ENCODE measurements around the gene DECR2. TPM values are rescaled to one million over a fixed set of nuclear protein-coding genes. Genes with fewer than 3 reads are reported as not detected.

DECR2 gene
- total and polyA plus RNA-seq, 2 of the 13 experiments (the other 11 are each of a cell fraction or from before 2014, with no cell fraction given): 36.3 to 44.6 TPM

- no peak for TF ChIP-seq SMAD9 (CRISPR knock-in tag; IDR thresholded peaks at IDR 0.05)
- TF ChIP-seq, protein P1, sequence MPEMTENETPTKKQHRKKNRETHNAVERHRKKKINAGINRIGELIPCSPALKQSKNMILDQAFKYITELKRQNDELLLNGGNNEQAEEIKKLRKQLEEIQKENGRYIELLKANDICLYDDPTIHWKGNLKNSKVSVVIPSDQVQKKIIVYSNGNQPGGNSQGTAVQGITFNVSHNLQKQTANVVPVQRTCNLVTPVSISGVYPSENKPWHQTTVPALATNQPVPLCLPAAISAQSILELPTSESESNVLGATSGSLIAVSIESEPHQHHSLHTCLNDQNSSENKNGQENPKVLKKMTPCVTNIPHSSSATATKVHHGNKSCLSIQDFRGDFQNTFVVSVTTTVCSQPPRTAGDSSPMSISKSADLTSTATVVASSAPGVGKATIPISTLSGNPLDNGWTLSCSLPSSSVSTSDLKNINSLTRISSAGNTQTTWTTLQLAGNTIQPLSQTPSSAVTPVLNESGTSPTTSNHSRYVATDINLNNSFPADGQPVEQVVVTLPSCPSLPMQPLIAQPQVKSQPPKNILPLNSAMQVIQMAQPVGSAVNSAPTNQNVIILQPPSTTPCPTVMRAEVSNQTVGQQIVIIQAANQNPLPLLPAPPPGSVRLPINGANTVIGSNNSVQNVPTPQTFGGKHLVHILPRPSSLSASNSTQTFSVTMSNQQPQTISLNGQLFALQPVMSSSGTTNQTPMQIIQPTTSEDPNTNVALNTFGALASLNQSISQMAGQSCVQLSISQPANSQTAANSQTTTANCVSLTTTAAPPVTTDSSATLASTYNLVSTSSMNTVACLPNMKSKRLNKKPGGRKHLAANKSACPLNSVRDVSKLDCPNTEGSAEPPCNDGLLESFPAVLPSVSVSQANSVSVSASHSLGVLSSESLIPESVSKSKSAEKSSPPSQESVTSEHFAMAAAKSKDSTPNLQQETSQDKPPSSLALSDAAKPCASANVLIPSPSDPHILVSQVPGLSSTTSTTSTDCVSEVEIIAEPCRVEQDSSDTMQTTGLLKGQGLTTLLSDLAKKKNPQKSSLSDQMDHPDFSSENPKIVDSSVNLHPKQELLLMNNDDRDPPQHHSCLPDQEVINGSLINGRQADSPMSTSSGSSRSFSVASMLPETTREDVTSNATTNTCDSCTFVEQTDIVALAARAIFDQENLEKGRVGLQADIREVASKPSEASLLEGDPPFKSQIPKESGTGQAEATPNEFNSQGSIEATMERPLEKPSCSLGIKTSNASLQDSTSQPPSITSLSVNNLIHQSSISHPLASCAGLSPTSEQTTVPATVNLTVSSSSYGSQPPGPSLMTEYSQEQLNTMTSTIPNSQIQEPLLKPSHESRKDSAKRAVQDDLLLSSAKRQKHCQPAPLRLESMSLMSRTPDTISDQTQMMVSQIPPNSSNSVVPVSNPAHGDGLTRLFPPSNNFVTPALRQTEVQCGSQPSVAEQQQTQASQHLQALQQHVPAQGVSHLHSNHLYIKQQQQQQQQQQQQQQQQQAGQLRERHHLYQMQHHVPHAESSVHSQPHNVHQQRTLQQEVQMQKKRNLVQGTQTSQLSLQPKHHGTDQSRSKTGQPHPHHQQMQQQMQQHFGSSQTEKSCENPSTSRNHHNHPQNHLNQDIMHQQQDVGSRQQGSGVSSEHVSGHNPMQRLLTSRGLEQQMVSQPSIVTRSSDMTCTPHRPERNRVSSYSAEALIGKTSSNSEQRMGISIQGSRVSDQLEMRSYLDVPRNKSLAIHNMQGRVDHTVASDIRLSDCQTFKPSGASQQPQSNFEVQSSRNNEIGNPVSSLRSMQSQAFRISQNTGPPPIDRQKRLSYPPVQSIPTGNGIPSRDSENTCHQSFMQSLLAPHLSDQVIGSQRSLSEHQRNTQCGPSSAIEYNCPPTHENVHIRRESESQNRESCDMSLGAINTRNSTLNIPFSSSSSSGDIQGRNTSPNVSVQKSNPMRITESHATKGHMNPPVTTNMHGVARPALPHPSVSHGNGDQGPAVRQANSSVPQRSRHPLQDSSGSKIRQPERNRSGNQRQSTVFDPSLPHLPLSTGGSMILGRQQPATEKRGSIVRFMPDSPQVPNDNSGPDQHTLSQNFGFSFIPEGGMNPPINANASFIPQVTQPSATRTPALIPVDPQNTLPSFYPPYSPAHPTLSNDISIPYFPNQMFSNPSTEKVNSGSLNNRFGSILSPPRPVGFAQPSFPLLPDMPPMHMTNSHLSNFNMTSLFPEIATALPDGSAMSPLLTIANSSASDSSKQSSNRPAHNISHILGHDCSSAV (CRISPR knock-in tag; IDR thresholded peaks at IDR 0.05; ENCODE audit: borderline replicate concordance): no peak
- no peak for TF ChIP-seq AGO1 (IDR thresholded peaks at IDR 0.05; ENCODE audit: low read depth, low read length, poor library complexity, severe bottlenecking)
- TF ChIP-seq NR2F2 (IDR thresholded peaks at IDR 0.05; ENCODE audit: borderline replicate concordance, low read depth): no peak
- TF ChIP-seq, protein P2, sequence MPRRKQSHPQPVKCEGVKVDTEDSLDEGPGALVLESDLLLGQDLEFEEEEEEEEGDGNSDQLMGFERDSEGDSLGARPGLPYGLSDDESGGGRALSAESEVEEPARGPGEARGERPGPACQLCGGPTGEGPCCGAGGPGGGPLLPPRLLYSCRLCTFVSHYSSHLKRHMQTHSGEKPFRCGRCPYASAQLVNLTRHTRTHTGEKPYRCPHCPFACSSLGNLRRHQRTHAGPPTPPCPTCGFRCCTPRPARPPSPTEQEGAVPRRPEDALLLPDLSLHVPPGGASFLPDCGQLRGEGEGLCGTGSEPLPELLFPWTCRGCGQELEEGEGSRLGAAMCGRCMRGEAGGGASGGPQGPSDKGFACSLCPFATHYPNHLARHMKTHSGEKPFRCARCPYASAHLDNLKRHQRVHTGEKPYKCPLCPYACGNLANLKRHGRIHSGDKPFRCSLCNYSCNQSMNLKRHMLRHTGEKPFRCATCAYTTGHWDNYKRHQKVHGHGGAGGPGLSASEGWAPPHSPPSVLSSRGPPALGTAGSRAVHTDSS (CRISPR knock-in tag; conservative IDR thresholded peaks at IDR 0.05): no peak
- TF ChIP-seq ZNF557 (CRISPR knock-in tag; IDR thresholded peaks at IDR 0.05): peak; percentile 67; the same call in 1 of the 2 replicates
- no peak for TF ChIP-seq ZNF432 (CRISPR knock-in tag; IDR thresholded peaks at IDR 0.05; ENCODE audit: borderline replicate concordance)
- no peak for TF ChIP-seq SMARCE1 (IDR thresholded peaks at IDR 0.05; ENCODE audit: borderline replicate concordance)
- TF ChIP-seq ZNF282 (IDR thresholded peaks at IDR 0.05; ENCODE audit: partially characterized antibody): no peak
- TF ChIP-seq, protein P3, sequence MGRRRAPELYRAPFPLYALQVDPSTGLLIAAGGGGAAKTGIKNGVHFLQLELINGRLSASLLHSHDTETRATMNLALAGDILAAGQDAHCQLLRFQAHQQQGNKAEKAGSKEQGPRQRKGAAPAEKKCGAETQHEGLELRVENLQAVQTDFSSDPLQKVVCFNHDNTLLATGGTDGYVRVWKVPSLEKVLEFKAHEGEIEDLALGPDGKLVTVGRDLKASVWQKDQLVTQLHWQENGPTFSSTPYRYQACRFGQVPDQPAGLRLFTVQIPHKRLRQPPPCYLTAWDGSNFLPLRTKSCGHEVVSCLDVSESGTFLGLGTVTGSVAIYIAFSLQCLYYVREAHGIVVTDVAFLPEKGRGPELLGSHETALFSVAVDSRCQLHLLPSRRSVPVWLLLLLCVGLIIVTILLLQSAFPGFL (CRISPR knock-in tag; IDR thresholded peaks at IDR 0.05): no peak
- TF ChIP-seq MAF1 (CRISPR knock-in tag; IDR thresholded peaks at IDR 0.05; ENCODE audit: borderline replicate concordance): no peak
- TF ChIP-seq ATF7 (IDR thresholded peaks at IDR 0.05): no peak
- no peak for TF ChIP-seq ATF7 (CRISPR knock-in tag; IDR thresholded peaks at IDR 0.05)
- no peak for TF ChIP-seq NFIC (IDR thresholded peaks at IDR 0.05; ENCODE audit: low read length)
- TF ChIP-seq, protein P4, sequence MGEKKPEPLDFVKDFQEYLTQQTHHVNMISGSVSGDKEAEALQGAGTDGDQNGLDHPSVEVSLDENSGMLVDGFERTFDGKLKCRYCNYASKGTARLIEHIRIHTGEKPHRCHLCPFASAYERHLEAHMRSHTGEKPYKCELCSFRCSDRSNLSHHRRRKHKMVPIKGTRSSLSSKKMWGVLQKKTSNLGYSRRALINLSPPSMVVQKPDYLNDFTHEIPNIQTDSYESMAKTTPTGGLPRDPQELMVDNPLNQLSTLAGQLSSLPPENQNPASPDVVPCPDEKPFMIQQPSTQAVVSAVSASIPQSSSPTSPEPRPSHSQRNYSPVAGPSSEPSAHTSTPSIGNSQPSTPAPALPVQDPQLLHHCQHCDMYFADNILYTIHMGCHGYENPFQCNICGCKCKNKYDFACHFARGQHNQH (CRISPR knock-in tag; IDR thresholded peaks at IDR 0.05): peak; percentile 66; the same call in 1 of the 2 replicates
- TF ChIP-seq ZNF570 (CRISPR knock-in tag; IDR thresholded peaks at IDR 0.05; ENCODE audit: borderline replicate concordance): no peak
- TF ChIP-seq MTF1 (CRISPR knock-in tag; IDR thresholded peaks at IDR 0.05): no peak
- TF ChIP-seq ZNF224 (CRISPR knock-in tag; IDR thresholded peaks at IDR 0.05): no peak
These were observed 39.6 kb upstream of the DECR2 start (continued) for GRCh38 chr16:361872-362701.

Measured in HepG2 (cell line).